HepG2 (cell line): ENCODE results near the gene POU5F1. TPM values are rescaled to one million over a fixed set of nuclear protein-coding genes. Genes with fewer than 3 reads are reported as not detected.

ENCODE experiments used
- CHCHD3 ChIP-seq: sonication (generic); formaldehyde crosslinking; IDR thresholded peaks from 2 replicates; pipeline ENCODE4 v1.8.0; 2022; ENCODE audit warnings: mild to moderate bottlenecking, missing genetic modification reagents, moderate library complexity
- ERF ChIP-seq: IDR thresholded peaks from 2 replicates; pipeline ENCODE4 v1.6.1; 2018; ENCODE audit warnings: missing biosample characterization, missing genetic modification reagents
- GABPB1 ChIP-seq: IDR thresholded peaks from 2 replicates; pipeline ENCODE4 v1.6.1; 2016; ENCODE audit warnings: mild to moderate bottlenecking, missing genetic modification reagents, moderate library complexity, missing compliant biosample characterization
- HNF4G ChIP-seq, 2 experiments: sonication (generic) in 1 of 2; formaldehyde crosslinking in 1 of 2; IDR thresholded peaks; 2 replicates each; pipeline versions ENCODE4 v1.4.0 to v1.6.1; 2011 to 2020; ENCODE audit warnings: borderline replicate concordance in 2 of 2, low read depth in 2 of 2, mild to moderate bottlenecking in 2 of 2, low read length in 1 of 2, missing genetic modification reagents in 1 of 2, moderate library complexity in 1 of 2
- KDM6A ChIP-seq: IDR thresholded peaks from 2 replicates; pipeline ENCODE4 v1.6.1; 2016; ENCODE audit warnings: low read depth
- NFATC3 ChIP-seq: sonication (generic); formaldehyde crosslinking; IDR thresholded peaks from 2 replicates; pipeline ENCODE4 v1.5.1; 2020; ENCODE audit warnings: mild to moderate bottlenecking, missing genetic modification reagents
- SAP130 ChIP-seq: IDR thresholded peaks from 2 replicates; pipeline ENCODE4 v1.6.1; 2016; ENCODE audit warnings: low read depth
- SRSF9 ChIP-seq: fragments of 200-400 bp; formaldehyde crosslinking; IDR thresholded peaks from 2 replicates; pipeline ENCODE4 v1.6.1; 2018; ENCODE audit warnings: borderline replicate concordance, mild to moderate bottlenecking, low read depth, low read length; ENCODE audit not compliant: insufficient read depth, poor library complexity, severe bottlenecking
- TAF1 ChIP-seq: sonication (generic); formaldehyde crosslinking; IDR thresholded peaks from 2 replicates; pipeline ENCODE4 v1.4.0; 2020; ENCODE audit warnings: missing genetic modification reagents
- ZFYVE20 ChIP-seq: sonication (generic); formaldehyde crosslinking; IDR thresholded peaks from 2 replicates; pipeline ENCODE4 v1.8.0; 2023; ENCODE audit warnings: low read depth, mild to moderate bottlenecking, moderate library complexity, missing genetic modification reagents, borderline replicate concordance
- ZNF441 ChIP-seq: sonication (generic); formaldehyde crosslinking; IDR thresholded peaks from 2 replicates; pipeline ENCODE4 v1.7.0; 2021; ENCODE audit warnings: missing genetic modification reagents, borderline replicate concordance
- ZNF605 ChIP-seq: sonication (generic); formaldehyde crosslinking; IDR thresholded peaks from 2 replicates; pipeline ENCODE4 v1.8.0; 2022; ENCODE audit warnings: mild to moderate bottlenecking, missing genetic modification reagents
- ZNF777 ChIP-seq: sonication (generic); formaldehyde crosslinking; IDR thresholded peaks from 2 replicates; pipeline ENCODE4 v1.4.0; 2020; ENCODE audit warnings: missing genetic modification reagents
- ZNF780A ChIP-seq: sonication (generic); formaldehyde crosslinking; IDR thresholded peaks from 2 replicates; pipeline ENCODE4 v1.8.0; 2022; ENCODE audit warnings: mild to moderate bottlenecking, missing genetic modification reagents, moderate library complexity
- ZNF841 ChIP-seq: sonication (generic); formaldehyde crosslinking; IDR thresholded peaks from 2 replicates; pipeline ENCODE4 v1.8.1; 2023; ENCODE audit warnings: missing genetic modification reagents, borderline replicate concordance
- ZSCAN21 ChIP-seq: sonication (generic); formaldehyde crosslinking; IDR thresholded peaks from 2 replicates; pipeline ENCODE4 v1.8.0; 2022; ENCODE audit warnings: mild to moderate bottlenecking, missing genetic modification reagents, moderate library complexity, borderline replicate concordance
- polyA plus RNA-seq, 8 experiments: library from polyadenylated mRNA; depleted of rRNA in 3 of 8; stranded (reverse) in 7 of 8; unstranded in 1 of 8; fragments of >200 nt; fragmentation: Illumina TruSeq in 4 of 8; extraction: Trizol in 4 of 8; gene quantifications; 2 replicates each; pipeline versions ENCODE4 v1.2.1 to v1.2.3, GENCODE V29; 2011 to 2016; ENCODE audit warnings: low read depth in 4 of 8, missing spikeins in 1 of 8, mixed read lengths in 1 of 8; ENCODE audit not compliant: insufficient read depth in 1 of 8
- total RNA-seq, 5 experiments: library from RNA; depleted of rRNA; stranded (reverse); fragments of >200 nt; fragmentation: Illumina TruSeq; extraction: Trizol; gene quantifications; 2 replicates each; pipeline ENCODE4 v1.2.3, GENCODE V29; 2016; ENCODE audit warnings: low read depth in 1 of 5
- TF ChIP-seq, protein P1 (sequence below): IDR thresholded peaks from 2 replicates; pipeline ENCODE4 v1.6.1; 2016; ENCODE audit warnings: mild to moderate bottlenecking, missing biosample characterization, missing genetic modification reagents
- TF ChIP-seq, protein P2 (sequence below): sonication (generic); formaldehyde crosslinking; IDR thresholded peaks from 2 replicates; pipeline ENCODE4 v1.9.0; 2021; ENCODE audit warnings: missing genetic modification reagents, mild to moderate bottlenecking, borderline replicate concordance
- TF ChIP-seq, protein P3 (sequence below): sonication (generic); formaldehyde crosslinking; IDR thresholded peaks from 2 replicates; pipeline ENCODE4 v1.4.0; 2020; ENCODE audit warnings: missing genetic modification reagents, borderline replicate concordance
- TF ChIP-seq, protein P4 (sequence below): sonication (generic); formaldehyde crosslinking; IDR thresholded peaks from 2 replicates; pipeline ENCODE4 v1.4.0; 2020; ENCODE audit warnings: missing genetic modification reagents

Gene POU5F1
- total and polyA plus RNA-seq, 2 of the 13 experiments (the other 11 are each of a cell fraction or from before 2014, with no cell fraction given) = 2.5 to 7.2 TPM

DNA sequence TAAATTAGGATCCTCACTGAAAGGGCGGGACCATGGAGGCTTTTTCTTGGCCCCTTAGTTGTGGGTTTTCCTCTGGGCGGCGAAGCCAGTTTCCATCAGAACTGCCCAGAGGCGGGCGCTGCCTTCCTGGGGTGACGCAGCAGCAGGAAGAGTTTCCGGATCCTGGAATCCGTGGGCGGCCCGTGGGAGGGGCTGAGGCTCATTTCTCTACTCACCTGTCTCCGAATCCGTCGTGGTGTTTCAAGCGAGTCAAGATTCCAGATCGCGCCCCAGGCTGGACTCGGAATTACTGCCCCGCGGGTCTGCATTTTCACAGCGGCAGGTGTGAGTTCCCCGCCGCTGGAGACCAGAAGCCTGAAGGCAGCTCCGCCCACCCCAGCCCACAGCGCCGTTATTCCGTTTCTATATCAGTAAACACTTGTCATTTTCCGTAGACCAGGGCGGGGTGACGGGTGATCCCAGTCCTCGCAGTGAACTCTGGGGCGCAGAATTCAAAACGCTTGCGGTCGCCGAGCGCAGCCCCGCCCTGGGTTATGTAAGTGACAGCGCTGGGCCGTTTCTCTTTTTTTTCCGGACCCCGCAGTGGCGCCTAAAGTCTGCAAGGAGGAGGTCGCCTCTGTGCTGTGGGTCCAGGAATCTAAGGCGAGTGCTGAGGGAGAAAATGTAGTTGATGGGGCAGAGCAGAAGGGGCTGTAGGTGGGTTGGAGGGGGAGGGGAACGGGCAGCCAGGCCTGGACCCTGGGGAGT is 27.2 kb upstream of the POU5F1 start (continued):
- TF ChIP-seq ZNF841 (CRISPR knock-in tag) = no peak
- TF ChIP-seq, protein P1, sequence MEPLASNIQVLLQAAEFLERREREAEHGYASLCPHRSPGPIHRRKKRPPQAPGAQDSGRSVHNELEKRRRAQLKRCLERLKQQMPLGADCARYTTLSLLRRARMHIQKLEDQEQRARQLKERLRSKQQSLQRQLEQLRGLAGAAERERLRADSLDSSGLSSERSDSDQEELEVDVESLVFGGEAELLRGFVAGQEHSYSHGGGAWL = no peak
- TF ChIP-seq, protein P2, sequence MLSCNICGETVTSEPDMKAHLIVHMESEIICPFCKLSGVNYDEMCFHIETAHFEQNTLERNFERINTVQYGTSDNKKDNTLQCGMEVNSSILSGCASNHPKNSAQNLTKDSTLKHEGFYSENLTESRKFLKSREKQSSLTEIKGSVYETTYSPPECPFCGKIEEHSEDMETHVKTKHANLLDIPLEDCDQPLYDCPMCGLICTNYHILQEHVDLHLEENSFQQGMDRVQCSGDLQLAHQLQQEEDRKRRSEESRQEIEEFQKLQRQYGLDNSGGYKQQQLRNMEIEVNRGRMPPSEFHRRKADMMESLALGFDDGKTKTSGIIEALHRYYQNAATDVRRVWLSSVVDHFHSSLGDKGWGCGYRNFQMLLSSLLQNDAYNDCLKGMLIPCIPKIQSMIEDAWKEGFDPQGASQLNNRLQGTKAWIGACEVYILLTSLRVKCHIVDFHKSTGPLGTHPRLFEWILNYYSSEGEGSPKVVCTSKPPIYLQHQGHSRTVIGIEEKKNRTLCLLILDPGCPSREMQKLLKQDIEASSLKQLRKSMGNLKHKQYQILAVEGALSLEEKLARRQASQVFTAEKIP (CRISPR knock-in tag) = no peak
- TF ChIP-seq HNF4G (IDR thresholded peaks at IDR 0.05; ENCODE audit: borderline replicate concordance, low read depth, low read length) = no peak
- TF ChIP-seq HNF4G (CRISPR knock-in tag; IDR thresholded peaks at IDR 0.05; ENCODE audit: borderline replicate concordance, low read depth) = peak; percentile 44; the same call in 1 of the 2 replicates
- TF ChIP-seq SRSF9 = no peak
- no peak for TF ChIP-seq CHCHD3
- no peak for TF ChIP-seq ZNF780A
- no peak for TF ChIP-seq ZSCAN21 (CRISPR knock-in tag)
- peak; percentile 78 for TF ChIP-seq GABPB1 (CRISPR knock-in tag)
- TF ChIP-seq, protein P3, sequence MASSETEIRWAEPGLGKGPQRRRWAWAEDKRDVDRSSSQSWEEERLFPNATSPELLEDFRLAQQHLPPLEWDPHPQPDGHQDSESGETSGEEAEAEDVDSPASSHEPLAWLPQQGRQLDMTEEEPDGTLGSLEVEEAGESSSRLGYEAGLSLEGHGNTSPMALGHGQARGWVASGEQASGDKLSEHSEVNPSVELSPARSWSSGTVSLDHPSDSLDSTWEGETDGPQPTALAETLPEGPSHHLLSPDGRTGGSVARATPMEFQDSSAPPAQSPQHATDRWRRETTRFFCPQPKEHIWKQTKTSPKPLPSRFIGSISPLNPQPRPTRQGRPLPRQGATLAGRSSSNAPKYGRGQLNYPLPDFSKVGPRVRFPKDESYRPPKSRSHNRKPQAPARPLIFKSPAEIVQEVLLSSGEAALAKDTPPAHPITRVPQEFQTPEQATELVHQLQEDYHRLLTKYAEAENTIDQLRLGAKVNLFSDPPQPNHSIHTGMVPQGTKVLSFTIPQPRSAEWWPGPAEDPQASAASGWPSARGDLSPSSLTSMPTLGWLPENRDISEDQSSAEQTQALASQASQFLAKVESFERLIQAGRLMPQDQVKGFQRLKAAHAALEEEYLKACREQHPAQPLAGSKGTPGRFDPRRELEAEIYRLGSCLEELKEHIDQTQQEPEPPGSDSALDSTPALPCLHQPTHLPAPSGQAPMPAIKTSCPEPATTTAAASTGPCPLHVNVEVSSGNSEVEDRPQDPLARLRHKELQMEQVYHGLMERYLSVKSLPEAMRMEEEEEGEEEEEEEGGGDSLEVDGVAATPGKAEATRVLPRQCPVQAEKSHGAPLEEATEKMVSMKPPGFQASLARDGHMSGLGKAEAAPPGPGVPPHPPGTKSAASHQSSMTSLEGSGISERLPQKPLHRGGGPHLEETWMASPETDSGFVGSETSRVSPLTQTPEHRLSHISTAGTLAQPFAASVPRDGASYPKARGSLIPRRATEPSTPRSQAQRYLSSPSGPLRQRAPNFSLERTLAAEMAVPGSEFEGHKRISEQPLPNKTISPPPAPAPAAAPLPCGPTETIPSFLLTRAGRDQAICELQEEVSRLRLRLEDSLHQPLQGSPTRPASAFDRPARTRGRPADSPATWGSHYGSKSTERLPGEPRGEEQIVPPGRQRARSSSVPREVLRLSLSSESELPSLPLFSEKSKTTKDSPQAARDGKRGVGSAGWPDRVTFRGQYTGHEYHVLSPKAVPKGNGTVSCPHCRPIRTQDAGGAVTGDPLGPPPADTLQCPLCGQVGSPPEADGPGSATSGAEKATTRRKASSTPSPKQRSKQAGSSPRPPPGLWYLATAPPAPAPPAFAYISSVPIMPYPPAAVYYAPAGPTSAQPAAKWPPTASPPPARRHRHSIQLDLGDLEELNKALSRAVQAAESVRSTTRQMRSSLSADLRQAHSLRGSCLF (CRISPR knock-in tag) = no peak
- TF ChIP-seq ERF = peak; percentile 33; the same call in 1 of the 2 replicates
- TF ChIP-seq ZNF605 = peak; percentile 71
- peak; percentile 53; the same call in 1 of the 2 replicates for TF ChIP-seq TAF1
- TF ChIP-seq ZNF441 (CRISPR knock-in tag) = peak; percentile 81; the same call in 1 of the 2 replicates
- TF ChIP-seq SAP130 = peak; percentile 88
- no peak for TF ChIP-seq ZNF777 (CRISPR knock-in tag)
- no peak for TF ChIP-seq NFATC3 (CRISPR knock-in tag)
- TF ChIP-seq, protein P4, sequence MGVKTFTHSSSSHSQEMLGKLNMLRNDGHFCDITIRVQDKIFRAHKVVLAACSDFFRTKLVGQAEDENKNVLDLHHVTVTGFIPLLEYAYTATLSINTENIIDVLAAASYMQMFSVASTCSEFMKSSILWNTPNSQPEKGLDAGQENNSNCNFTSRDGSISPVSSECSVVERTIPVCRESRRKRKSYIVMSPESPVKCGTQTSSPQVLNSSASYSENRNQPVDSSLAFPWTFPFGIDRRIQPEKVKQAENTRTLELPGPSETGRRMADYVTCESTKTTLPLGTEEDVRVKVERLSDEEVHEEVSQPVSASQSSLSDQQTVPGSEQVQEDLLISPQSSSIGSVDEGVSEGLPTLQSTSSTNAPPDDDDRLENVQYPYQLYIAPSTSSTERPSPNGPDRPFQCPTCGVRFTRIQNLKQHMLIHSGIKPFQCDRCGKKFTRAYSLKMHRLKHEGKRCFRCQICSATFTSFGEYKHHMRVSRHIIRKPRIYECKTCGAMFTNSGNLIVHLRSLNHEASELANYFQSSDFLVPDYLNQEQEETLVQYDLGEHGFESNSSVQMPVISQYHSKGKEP = no peak
- no peak for TF ChIP-seq KDM6A
- no peak for TF ChIP-seq ZFYVE20
